Right lobe of liver (tissue), 6 donors: ENCODE data around the gene B4GALT5. TPM values are rescaled to one million over a fixed set of nuclear protein-coding genes. Genes with fewer than 3 reads are reported as not detected.

Source experiments
- ATAC-seq, 4 donors: fragments of 200-7000 bp; cut with Tn5 transposase; one replicate each; pipeline ENCODE4 v1.9.1; 2020; ENCODE audit warnings: mild to moderate bottlenecking in 4 of 4, moderate library complexity in 4 of 4
- DNase-seq, 3 donors: peaks; one replicate each; pipeline ENCODE4 v3.0.0-alpha.2; 2020
- H3K27ac ChIP-seq, 3 donors: fragments of 200-600 bp; one replicate each; pipeline ENCODE4 v1.8.0; 2022
- H3K27me3 ChIP-seq, 2 donors: fragments of 200-600 bp; one replicate each; pipeline ENCODE4 v1.8.0; 2022
- H3K36me3 ChIP-seq, 4 donors: fragments of 200-600 bp; sonication (generic) in 1 of 4; one replicate each; pipeline versions ENCODE4 v1.5.1 to v1.8.0; 2017 to 2022; ENCODE audit warnings: control low read depth in 1 of 4
- H3K4me1 ChIP-seq, 4 donors: fragments of 200-600 bp; sonication (generic) in 1 of 4; one replicate each; pipeline versions ENCODE4 v1.5.1 to v1.8.0; 2017 to 2022; ENCODE audit warnings: control low read depth in 1 of 4
- H3K4me3 ChIP-seq, 3 donors: fragments of 200-600 bp; one replicate each; pipeline ENCODE4 v1.8.0; 2022
- H3K9me3 ChIP-seq, 4 donors: fragments of 200-600 bp; sonication (generic) in 1 of 4; one replicate each; pipeline versions ENCODE4 v1.5.1 to v1.8.0; 2017 to 2022; ENCODE audit warnings: control low read depth in 1 of 4
- CTCF ChIP-seq, 4 donors: fragments of 200-600 bp in 3 of 4; fragments of 450-650 bp in 1 of 4; IDR thresholded peaks; one replicate each; pipeline versions ENCODE4 v1.5.1 to v1.8.0; 2016 to 2022; ENCODE audit warnings: antibody characterized with exemption in 4 of 4, mild to moderate bottlenecking in 2 of 4
- POLR2A ChIP-seq: fragments of 450-650 bp; IDR thresholded peaks from one replicate; pipeline ENCODE4 v1.6.1; 2017; ENCODE audit warnings: antibody characterized with exemption, mild to moderate bottlenecking
- WGBS: methylation state at CpG from one replicate; pipeline ENCODE4 v1.1.6; 2018; ENCODE audit warnings: low coverage, low lambda C conversion rate; ENCODE audit not compliant: insufficient coverage; ENCODE audit errors: missing lambda C conversion rate; 5-methylcytosine and 5-hydroxymethylcytosine counted together
- intact Hi-C, 2 donors: fragments of 100-400 bp; cut with DNase I; formaldehyde crosslinking; loops; one replicate each; pipeline versions ENCODE4 v1.11.2 to v1.14.1; 2022
- total RNA-seq, 6 experiments: library from RNA; depleted of rRNA in 2 of 6; stranded (reverse); fragments of >200 nt in 2 of 6; fragmentation: NEBNext Ultra II Directional in 3 of 6; extraction: Animal tissue kit (Norgen Biotek cat#: 25700) in 3 of 6; gene quantifications; one replicate each; pipeline versions ENCODE4 v1.1.0 to v1.2.4, GENCODE V29; 2016 to 2023
- donor health status: DM: no; HTN: yes; CAD: no.
- donor health status: DM: no; HTN: no; CAD: no.
- donor health status: DM: no; HTN: no; CAD: no.
- donor health status: DM: no; HTN: yes; CAD: no.
- donor health status: DM: no; HTN: yes; CAD: no.

Gene B4GALT5
- total RNA-seq, 6 experiments from 2014 or later = 9.5 to 32.6 (median 15.5) TPM

DNA sequence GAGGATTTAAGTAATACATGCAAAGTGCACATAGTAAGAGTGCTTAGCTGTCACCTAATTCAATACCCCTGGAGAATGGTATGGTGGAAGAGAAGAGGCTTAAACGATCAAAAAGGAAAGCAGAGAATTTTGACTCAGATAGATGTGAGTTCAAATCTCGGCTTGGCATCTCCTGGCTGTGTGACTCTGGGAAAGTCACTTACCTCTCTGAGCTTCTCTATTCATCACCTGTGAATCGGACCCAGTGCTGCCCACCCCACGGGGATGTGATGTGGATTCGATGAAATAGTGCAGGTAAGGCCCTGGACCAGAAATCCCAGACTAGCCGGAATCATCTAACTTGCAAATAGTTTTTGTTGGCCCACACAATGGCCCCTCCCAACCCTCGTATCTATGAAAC lies 1.8 kb upstream of the B4GALT5 start:
- WGBS = 79% methylated on average over 5 of the region's 7 CpGs

DNA sequence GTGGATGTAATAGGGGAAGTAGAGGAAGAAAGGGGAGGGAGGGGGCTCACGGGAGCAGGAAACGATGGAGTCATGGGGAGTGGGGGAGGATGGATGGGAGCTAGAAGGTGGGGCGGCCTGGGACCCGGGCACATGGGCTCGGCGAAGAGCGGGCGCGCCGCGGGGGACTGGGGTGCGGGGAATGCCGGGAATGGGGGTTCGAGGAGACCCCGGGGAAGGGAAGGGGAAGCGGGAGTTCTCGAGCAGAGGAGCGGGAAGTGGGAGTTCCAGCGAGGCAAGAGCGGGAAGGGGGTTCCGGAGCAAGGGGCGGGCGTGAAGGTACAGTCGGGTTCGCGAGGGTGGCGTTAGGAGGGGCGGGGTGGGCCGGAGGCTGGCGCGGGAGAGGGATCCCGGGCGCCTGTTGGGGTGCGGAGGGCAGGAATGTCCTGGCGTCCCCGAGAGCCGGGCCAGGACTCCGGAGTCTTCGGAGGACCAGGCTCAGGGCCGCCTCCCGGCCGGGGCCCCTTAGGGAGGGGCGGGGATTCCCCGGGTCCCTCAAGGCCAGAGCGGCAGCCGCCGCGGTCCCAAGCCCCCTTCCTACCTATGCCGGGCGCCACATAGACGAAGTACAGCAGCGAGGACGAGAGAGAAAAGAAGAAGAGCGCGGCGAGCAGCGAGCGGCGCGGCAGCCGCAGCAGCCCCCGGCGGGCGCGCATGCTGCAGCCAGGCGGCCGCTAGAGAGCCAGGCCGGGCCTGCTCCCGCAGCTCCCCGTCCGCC lies 504 bp downstream of the B4GALT5 start:
- Histone ChIP-seq H3K27me3 (no peaks in the 10 kb centered on the region), H3K36me3 (no peaks in the 10 kb centered on the region), H3K4me3 (peak overlapping the region; percentile 75 to 97 (median 92)), H3K4me1 (peaks cover 0 to 42% (median 8%) of the 10 kb centered on the region in 4 donors), H3K27ac (peak overlapping the region; percentile 83 to 95 (median 94)), H3K9me3 (no peaks in the 10 kb centered on the region)
- 0% methylated on average over 21 of the region's 71 CpGs for WGBS
- TF ChIP-seq CTCF (IDR thresholded peaks at IDR 0.05) (no peak), POLR2A (no peak)
- DNase-seq = peak; percentile 57 to 62 (median 61)
- peak; percentile 28 to 61 (median 52) for ATAC-seq
- intact Hi-C loops = loop anchor here in 1 of 2 donors (10.0 kb wide), 1 partner anchor 52 kb away; no protein-coding TSS in a partner anchor

More for the DNA sequence above, 1.8 kb upstream of the B4GALT5 start:
- ATAC-seq (no peak), DNase-seq (no peak)
- H3K36me3 ChIP-seq = no peaks in the 10 kb centered on the region
- no peaks in the 10 kb centered on the region for H3K9me3 ChIP-seq
- H3K27ac ChIP-seq = no peak overlapping the region
- no peak overlapping the region for H3K4me3 ChIP-seq
- intact Hi-C loops = loop anchor here in 1 of 2 donors (10.0 kb wide), 1 partner anchor 49 kb away; no protein-coding TSS in a partner anchor
- no peaks in the 10 kb centered on the region for H3K27me3 ChIP-seq
- TF ChIP-seq POLR2A (no peak), CTCF (IDR thresholded peaks at IDR 0.05) (no peak)
- H3K4me1 ChIP-seq = peaks cover 0 to 20% (median 3%) of the 10 kb centered on the region in 4 donors

GRCh38 chr20:49712646-49712995 lies 1.1 kb downstream of the B4GALT5 start:
- Histone ChIP-seq H3K36me3 (no peaks in the 10 kb centered on the region), H3K9me3 (no peaks in the 10 kb centered on the region), H3K27me3 (no peaks in the 10 kb centered on the region), H3K4me3 (peak overlapping the region; percentile 75 to 97 (median 92)), H3K4me1 (peaks cover 0 to 48% (median 10%) of the 10 kb centered on the region in 4 donors), H3K27ac (peak overlapping the region; percentile 83 to 95 (median 94))
- DNase-seq (no peak), ATAC-seq (peak in 2 of 4 donors; percentile 2 to 9)
- TF ChIP-seq CTCF (IDR thresholded peaks at IDR 0.05) (no peak), POLR2A (no peak)
- intact Hi-C loops = loop anchor here in 1 of 2 donors (10.0 kb wide), 1 partner anchor 52 kb away; no protein-coding TSS in a partner anchor
- 3% methylated on average over 6 of the region's 6 CpGs for WGBS

DNA sequence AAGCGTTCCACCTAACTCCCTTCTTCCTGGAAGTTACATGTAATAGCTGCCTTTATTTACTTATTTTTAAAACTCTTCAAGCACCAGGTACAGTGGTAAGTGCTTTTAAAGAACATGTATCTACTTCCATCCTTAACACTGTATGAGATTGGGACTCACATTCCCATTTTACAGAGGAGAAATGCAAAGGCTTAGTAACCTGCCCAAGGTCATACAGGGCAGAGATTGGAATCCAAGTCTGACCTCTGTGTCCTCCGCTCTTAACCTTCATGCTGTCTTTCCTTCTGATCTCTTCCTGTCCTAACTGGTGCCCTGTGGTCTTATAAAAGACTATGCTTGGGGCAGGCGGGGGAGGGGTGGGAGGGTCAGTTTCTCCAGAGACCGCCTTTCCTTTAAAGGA lies 1.6 kb downstream of the B4GALT5 start:
- Histone ChIP-seq H3K36me3 (no peaks in the 10 kb centered on the region), H3K4me3 (peak overlapping the region; percentile 75 to 97 (median 92)), H3K4me1 (peaks cover 0 to 53% (median 13%) of the 10 kb centered on the region in 4 donors), H3K27me3 (no peaks in the 10 kb centered on the region), H3K9me3 (no peaks in the 10 kb centered on the region), H3K27ac (peak overlapping the region; percentile 83 to 95 (median 94))
- TF ChIP-seq POLR2A = no peak
- TF ChIP-seq CTCF (IDR thresholded peaks at IDR 0.05) = no peak
- no peak for DNase-seq
- peak in 1 of 4 donors; percentile 3 for ATAC-seq
- intact Hi-C loops = loop anchor here in 1 of 2 donors (10.0 kb wide), 1 partner anchor 53 kb away; no protein-coding TSS in a partner anchor
- WGBS = 33% methylated on average over 4 of the region's 4 CpGs
